ENCODE results near the gene LRCH1.

DNA sequence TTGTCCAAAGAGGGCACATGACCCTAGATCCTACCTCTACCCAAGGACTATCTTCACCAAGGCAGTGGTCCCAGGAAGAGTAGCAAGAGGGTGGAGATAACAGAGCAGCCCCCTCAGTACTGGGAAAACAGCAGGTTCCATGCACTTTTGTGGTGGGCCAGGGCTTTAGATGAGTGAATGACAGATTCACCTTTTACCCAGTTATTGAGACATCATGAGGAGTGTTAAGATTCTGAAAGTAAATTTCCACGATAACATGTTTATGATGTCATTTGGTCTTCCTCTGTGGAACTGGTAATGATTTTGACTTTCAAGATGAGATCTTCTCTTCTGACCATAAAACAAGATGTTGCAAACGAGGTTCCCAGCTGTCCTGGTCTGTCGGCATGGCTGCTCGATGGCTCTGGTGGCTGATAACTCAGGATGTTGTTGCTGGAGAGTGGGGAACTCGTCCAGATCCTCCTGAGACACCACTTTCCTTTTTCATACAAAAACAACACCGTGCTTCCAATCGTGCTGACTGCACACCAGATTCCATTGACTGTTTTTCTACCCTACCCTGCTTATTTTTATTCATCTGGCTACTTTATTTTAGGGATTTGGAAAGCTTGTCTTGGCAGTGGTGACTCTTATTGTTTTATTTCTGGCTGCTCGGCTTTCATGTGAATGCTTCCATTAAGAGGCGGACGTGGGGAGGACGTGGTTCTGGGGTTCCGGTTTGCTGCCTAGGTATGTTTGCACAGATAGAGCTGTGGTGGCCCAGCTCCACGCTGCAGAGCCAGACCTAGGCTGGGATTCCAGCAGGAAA, 88.5 kb downstream of the LRCH1 start:
- TF ChIP-seq, protein P1, sequence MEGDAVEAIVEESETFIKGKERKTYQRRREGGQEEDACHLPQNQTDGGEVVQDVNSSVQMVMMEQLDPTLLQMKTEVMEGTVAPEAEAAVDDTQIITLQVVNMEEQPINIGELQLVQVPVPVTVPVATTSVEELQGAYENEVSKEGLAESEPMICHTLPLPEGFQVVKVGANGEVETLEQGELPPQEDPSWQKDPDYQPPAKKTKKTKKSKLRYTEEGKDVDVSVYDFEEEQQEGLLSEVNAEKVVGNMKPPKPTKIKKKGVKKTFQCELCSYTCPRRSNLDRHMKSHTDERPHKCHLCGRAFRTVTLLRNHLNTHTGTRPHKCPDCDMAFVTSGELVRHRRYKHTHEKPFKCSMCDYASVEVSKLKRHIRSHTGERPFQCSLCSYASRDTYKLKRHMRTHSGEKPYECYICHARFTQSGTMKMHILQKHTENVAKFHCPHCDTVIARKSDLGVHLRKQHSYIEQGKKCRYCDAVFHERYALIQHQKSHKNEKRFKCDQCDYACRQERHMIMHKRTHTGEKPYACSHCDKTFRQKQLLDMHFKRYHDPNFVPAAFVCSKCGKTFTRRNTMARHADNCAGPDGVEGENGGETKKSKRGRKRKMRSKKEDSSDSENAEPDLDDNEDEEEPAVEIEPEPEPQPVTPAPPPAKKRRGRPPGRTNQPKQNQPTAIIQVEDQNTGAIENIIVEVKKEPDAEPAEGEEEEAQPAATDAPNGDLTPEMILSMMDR (IDR thresholded peaks at IDR 0.05) = no peak
- no peak for TF ChIP-seq POLR2A (IDR thresholded peaks at IDR 0.05)
